ENCODE measurements around the gene THAP4.

Gene THAP4, protein sequence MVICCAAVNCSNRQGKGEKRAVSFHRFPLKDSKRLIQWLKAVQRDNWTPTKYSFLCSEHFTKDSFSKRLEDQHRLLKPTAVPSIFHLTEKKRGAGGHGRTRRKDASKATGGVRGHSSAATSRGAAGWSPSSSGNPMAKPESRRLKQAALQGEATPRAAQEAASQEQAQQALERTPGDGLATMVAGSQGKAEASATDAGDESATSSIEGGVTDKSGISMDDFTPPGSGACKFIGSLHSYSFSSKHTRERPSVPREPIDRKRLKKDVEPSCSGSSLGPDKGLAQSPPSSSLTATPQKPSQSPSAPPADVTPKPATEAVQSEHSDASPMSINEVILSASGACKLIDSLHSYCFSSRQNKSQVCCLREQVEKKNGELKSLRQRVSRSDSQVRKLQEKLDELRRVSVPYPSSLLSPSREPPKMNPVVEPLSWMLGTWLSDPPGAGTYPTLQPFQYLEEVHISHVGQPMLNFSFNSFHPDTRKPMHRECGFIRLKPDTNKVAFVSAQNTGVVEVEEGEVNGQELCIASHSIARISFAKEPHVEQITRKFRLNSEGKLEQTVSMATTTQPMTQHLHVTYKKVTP

DNA sequence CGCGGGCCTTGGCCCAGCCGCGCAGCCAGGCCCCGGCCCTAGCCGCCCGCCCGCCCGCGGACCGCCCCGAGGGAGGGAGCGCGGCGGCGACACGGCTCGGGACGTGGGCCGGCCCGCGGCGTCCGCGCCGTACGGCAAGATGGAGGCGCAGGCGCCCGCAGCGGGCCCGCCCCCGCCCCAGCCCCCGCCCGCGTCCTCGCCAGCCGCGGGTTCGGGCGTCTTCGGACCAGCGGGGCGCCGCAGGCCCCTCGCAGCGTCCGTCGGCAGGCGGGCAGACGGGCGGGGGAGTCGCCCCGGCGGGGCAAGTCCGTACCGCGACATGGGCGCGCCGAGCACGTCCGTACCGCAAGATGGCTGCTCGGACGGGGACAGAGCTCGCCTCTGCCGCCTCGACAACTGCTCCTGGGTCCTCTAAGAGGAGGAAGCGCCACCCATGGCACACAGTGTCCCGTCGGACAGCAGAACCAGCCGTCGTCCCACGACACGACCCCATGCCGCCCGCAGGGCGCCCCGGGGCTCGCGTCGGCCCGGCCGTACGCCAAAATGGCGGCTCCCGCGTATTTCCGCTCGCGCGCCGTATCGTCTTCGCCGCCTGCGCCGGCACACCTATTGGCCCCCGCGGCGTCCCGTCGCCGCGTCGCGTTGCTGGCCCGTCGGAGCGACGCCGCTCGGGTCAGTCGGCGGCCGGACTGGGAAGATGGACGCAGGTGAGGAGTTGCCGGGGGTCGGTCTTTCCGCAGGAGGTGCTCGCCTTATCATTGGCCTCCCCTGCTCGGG lies at the start of gene THAP4, which contains the start of gene ATG4B:
TSS of gene THAP4 (minus strand) at position 141 of the 777 bp plus-strand sequence. CDS start 141 bp downstream, outside the sequence.
TSS of gene ATG4B (plus strand) at position 676 of the 777 bp plus-strand sequence. CDS start at position 698, 22 bp downstream.
- DNase-seq = peak; percentile 39

DNA sequence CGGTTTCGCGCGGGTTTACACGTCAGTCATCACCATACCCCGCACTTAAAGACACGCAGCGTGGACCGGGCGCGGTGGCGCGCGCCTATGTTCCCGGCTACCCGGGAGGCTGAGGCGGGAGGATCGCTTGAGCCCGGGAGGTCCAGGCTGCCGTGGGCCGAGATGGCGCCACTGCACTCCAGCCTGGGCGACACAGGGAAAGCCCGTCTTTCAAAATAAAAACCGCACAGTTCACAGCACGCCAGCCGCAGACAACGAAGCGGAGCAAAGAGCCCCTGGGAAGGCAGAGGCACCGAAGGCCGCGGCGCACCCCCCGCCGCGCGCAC lies 49.3 kb upstream of the THAP4 start:
- DNase-seq = no peak

DNA sequence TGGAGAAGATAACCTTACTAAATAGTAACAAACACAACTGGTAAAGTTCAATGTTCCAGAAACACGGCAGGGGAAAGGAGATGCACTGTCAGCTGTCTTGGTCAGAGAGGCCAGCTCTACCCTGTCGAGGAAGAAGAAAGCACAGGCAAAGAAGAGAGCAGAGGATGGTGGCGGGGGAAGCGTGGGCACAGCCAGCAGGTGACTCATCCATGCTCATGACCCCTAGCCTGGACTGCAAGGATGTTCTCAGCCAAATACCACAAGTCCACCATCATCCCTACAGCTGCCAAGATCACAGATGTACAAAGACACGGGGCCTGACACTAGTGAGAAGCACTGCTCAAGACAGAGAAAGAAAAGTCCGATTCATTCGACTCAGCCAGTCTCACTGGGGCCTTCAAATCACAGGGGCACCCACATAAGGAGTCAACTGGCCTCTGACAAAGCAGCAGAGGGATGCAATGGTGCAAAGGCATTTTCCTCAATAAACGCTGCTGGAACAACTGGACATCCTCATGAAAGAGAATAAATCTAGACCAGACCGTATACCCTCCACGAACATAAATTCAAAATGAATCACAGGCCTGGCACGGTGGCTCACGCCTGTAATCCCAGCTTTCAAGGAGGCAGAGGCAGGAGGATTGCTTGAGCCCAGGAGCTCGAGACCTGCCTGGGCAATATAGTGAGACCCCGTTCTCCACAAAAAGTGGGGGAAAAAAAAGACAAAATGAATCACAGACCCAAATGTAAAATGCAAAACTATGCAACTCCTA lies 44.1 kb upstream of the THAP4 start:
- DNase-seq = no peak

DNA sequence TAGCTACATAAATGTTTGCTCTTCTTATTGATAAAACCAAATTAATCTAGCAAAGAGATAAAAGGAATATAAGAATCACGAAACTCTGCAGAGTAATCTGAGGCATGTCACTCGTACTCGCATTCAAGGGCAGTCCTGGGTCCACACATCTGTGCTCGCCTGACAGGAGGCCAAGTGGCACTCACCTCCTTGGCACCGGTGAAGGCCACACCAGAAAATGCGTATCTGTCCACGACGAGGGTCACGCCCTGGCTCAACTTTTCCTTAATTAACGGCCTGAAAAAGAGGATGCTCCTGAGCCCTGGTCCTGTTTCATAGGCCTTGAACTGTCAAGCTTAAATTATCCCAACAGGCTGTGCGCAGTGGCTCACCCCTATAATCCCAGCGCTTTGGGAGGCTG lies 43.1 kb upstream of the THAP4 start:
- DNase-seq = no peak

DNA sequence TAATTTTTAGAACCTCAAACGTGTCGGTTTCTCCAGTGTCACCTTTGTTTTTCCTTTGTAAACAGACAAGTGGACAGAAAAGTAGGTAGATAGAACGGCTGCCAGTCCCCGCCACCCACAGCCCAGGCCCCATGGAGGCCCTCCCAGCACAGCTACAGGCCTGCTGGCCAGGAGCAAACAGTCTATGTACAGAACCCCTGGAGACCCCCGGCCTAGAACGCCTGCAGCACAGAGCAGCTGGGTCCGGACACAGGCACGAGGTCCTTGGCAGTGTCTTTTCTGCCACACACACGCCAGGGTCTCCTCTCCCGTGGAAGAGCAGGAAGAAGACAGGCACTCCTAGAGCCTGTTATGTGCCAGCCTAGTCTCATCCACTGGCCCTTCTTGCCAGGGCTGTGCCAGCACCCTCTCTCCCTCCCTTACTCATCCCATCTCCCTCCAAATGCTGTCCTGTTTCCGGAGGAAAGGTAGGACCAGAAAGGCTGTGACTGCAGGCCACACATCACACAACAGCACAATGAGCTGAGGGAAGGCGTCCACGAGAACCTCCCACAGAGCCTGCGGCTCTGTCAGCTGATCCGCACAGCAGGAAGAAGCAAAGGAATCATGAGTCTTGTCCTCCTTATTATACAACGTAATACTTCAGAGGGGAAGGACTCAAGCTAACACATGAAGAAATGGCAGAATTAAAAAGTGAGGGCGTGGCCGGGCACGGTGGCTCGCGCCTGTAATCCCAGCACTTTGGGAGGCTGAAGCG lies 42.0 kb upstream of the THAP4 start:
- DNase-seq = no peak

DNA sequence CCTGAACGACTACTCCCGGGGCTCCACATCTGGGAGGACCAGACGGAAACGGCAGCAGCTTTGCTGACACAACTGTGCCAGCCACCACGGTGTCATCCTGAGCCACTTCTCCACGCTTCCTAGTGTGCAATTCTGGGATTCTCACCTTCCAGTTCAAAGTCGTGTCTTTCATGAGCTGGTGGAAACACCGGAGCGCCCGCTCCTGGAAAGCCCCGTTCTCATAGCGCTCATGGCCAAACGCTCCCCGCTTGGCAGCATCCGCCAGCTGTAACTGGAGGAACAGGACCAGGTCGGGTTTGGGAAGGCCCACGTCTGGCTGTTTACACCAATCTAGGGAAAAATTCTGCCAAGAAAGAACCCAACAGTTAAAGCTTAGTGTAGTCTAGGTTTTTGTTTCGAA lies 41.3 kb upstream of the THAP4 start:
- DNase-seq = no peak

DNA sequence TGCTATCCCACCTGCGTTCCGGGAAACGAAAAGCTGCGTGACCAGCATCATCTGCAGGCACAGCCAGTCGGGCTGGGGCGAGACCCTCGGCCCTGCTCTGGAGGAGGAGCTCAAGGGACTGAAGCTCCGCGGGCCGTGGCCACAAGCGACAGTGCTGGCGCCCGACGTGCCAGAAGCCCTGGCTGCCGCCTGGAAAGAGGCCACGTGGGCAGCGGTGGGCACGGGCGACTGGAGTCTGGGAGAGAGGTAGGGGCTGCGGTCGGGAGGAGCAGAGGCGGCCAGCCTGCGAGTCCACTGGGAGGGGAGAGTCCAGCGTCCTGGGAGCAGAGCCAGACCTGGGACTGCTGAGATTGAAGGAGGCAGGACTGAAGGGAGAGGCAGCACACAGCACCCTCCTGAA lies 40.4 kb upstream of the THAP4 start:
- no peak for DNase-seq

DNA sequence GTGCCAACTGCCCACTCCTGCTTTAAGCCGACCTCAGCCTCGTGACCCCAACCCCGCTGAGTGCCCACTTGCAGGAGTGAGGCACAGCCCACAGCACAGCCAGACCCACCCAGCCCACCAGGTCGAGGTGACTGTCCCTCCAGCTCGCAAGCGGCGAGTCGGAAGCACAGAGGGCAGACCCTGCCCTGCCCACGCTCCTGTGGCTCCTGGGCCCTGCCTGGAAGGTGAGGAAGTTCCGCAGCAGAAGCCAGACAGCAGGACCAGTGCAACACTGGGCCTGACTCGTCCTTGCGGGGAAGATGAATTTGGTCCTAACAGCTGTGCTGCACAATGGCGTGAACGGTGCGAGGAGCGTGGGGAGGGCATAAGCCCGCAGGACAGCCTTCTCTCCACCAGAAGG lies 39.7 kb upstream of the THAP4 start:
- DNase-seq = no peak

DNA sequence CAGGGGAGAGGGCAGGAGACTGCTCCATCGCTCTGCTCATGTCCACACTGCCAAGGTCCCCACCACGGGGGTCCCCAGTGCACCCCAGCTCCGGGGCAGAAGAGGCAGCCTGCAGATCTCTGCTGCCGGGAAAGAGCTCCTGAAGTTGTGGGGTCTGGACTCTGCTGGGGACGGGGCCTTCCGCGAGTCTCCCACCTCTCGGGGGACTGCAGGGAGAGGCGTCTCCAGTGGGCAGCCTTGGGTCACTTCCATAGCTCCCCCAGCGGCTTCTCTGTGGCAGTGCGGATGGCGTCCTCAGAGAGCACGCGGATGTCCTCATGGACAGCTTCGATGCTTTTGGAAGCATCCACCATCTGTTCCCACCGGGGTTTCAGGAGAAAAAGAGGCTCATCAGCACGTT lies 38.9 kb upstream of the THAP4 start:
- no peak for DNase-seq

DNA sequence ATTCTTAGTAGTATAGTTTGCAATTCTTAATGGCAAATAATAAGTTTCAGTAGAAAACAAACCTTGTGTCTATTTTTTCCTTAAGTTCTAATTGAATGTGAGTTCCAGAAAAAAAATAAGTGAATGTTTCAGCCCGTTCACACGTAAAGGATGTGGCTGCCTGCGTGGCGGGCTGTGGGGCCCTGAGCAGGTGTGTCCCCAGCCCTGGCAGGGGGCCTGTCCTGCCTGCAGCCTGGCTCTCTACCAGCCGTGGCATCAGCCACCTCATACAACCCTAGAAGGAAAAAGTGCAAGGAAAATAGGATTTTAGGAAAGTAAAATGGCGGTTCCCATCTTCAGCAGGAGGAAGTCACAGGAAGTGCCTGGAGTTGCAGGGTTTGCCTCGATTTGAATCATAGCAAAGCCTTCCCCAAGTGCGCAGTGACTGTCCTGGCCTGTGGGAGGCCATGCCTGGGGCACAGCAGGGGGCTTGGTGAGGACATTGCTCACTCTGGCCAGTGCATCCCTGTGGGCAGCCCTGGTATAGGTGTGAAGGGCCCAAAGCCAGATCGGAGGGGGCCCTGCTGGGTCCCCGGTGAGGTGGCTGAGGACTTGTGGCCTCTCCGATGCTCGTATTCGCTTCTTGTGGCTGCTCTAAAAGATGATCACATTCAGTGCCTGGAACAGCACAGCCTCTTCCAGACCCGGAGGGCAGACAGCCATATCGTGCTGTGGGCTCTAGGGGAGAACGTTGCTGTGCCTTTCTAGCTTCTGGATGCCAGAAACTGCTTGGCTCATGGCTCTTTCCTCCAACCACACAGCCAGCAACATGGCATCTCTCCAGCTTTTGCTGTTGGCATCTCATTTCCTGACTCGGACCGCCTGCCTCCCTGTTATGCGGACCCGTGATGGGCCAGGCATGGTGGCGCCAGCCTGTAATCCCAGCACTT lies 37.1 kb upstream of the THAP4 start:
- no peak for DNase-seq

DNA sequence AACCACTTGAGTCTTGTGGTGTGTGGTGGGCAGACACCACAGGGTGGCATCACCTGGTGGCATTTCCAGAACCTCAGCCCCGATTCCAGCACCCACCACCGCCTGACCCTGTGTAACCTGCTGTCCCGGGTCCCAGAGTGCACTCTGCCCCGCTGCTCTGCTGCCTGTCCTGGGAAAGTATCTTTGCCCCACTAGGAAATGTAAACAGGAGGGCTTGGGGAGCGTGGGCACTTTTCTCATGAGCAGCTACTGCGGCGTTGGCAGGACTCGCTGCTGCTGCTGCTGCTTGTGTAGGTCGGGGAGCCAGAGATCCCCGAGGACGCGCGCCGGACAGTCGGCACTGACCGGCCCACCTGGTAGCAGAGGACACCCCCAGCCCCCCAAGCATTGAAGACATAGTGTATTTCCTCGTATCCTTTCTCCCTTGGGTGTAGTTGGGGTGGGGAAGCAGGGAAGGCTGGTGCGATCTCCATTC lies 36.3 kb upstream of the THAP4 start:
- no peak for DNase-seq

DNA sequence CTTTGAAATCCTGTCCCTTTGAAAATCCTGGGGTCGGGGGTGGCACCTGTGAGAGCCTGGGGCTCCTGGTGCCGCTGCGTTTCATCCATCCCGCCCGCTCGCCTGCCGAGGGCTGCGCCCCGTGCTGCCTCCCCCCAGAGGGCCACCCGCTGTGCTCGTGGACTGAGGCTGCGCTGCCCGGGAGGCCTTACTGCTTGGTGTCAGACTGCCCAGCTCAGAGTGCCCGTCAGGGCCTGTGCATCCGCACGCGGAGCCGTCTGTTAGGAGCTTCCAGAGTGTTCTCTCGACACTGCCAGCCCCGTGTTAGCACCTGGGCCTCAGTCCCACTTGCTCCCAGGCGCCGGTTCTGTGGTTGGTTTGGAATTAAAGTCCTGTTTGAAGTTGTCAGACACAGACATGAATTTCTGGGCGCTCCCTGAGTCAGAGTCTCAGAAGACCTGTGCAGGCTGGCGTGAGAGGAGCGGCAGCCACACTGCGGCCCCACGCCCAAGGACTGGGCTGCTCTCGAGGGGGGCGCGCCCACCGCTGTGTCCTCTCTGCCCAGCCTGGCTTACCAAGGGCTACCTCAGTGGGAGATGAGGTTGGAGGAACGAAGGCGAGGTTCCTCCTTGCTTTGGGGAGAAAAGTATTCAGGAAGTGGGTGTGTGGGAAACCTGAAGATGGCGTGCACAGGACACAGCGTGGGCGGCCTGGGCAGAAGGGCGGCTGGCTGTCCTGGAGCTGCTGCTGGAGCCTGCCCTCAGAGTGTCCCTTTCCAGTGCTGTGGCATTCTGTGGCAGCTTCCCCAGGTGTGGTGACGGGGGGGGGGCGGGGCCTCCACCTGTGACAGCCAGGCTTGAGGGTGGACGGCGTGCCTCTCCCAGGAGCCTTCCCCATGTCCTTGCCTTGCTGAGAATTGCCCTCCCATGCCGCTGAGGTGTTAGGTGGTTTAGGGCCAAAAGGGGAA lies 35.6 kb upstream of the THAP4 start:
- DNase-seq = no peak

DNA sequence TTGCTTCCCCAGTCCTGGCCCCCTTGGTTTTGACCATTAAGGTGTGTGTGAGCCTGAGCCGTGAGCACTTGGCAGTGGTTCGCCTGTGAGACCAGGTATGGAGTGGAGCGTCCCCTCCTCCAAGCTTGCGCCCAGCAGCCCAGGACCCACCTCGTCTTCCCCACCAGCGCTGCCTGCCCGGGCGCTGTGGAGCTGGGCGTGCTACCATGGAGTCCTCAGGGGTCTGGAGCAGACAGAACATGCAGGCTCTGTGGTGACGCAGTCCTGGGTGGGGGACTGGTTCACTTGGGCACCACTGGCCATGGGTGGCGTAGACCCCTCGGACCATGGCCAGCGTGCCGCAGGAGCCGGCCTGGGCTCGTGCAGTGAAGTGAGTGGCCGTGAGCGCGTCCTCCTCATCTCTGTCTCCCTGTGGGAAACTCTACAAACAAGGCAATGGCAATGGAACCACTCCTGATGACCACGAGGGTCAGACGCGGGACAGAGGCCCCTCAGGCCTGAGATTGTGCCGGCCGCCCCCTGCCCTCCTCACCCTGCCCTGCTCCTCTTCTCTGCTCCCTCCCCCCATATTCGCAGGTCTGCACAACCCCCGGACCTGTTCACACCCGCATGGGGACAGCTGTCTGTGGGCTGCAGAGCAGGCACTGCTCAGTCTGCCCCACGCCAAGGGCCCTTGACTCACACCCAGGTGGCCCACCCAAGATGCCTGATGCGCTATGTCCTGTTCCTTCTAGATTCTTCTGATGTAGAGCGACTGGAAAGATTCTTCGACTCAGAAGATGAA lies 34.7 kb upstream of the THAP4 start:
- no peak for DNase-seq

DNA sequence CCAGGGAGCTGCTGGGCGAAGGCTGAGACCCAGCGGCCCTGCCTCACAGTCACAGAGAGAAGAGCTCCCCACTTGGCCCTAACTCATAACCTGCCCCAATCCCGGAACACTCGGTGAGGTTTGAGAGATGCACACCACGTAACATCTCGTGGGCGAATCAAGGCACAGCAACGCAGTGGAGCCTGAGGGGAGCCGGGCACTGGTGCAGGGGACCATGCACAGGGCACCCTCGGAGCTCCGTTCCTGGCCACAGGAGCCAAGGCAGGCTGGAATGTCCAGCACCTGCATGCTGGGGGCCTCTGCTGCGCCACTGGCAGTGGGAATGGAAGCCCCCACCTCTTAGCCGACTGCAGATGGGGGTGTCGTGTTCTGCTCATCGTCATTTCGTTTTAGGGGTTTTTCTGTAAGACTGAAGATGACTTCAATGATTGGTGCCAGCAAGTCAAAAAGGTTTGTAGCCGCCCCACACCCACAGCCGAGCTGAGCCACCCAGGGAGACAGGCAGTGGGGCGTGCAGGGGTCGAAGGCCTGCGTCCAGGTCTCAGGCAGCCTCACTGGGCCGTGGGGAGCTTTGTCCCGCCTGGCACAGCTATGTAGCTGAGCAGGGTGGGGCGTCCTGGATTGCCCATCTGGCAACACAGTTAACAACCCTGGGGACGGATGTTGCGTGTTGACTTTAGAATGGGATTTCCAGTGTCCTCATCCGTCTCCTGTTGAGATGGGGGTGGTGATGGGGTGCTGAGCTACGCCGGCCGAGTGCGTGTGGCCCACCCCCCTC lies 33.6 kb upstream of the THAP4 start:
- DNase-seq = no peak

DNA sequence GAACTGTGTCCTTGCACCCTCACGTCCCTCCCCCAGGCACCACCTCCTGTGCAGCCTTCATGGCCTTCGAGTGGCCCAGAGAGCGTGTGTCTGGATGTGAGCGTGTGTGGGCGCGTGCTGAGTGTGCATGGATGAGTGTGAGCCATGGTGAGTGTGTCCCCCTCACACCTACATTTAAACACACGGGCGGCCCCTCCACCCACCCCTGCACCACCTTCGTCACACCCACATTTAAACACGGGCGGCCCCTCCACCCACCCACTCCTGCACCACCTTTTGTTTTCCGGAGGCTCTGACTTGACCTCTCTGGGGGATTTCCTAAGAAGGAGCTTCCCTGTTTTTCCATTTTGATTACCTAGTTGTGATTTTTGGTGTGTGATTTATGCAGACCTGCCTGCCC lies 31.9 kb upstream of the THAP4 start:
- DNase-seq = no peak

DNA sequence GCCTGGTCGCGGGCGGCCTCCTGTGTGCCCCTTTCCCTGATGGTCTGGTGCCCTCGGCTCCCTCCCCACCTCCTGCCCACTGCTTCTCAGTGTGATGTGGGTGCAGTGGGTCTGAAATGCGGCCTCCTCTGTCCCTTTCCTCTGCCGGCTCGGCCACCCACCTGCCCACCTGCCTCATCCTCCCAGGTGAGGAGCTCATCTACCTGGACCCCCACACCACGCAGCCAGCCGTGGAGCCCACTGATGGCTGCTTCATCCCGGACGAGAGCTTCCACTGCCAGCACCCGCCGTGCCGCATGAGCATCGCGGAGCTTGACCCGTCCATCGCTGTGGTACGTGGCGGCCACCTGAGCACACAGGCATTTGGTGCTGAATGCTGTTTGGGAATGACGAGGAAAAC lies 31.4 kb upstream of the THAP4 start:
- no peak for DNase-seq

DNA sequence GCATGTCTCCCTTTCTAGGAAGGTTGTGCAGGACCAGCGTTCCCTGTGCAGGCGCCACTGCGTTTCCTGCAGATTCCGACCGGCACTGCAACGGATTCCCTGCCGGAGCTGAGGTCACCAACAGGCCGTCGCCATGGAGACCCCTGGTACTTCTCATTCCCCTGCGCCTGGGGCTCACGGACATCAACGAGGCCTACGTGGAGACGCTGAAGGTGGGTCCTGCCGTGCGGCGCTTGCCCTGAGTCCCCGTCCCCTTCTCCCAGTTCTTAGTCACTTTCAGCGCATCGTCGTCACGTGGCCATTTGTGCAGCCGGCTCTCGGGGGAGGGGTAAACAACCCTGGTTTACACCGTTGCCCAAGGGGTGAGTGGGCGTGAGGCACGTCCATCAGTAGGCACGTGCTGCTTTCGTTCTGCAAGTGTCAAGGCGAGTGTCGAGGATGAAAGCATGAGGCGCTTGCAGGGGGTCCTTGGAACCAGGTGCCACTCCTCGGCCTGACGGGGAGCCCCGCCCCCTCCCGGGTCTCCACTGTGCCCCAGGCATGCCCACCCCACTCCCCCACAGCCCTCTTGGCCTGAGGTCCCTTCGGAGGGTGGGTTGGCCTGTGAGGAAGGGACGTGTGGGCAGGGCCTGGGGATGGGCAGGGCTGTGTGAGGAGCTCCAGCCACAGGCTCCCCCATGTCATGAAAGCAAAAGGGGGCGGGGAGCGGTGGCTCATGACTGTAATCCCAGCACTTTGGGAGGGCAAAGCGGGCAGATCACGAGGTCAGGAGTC lies 29.9 kb upstream of the THAP4 start:
- no peak for DNase-seq

Data from COR-L47 (cell line).